K562 (cell line): ENCODE measurements around the gene PADI1.

Source experiments
- GABPA ChIP-seq: fragments of 200-800 bp; sonication (Bioruptor generic); conservative IDR thresholded peaks from 2 replicates; pipeline ENCODE4 v1.6.1; 2016; ENCODE audit warnings: low read depth, missing genetic modification characterization, missing compliant biosample characterization
- HNRNPLL ChIP-seq: fragments of 200-400 bp; formaldehyde crosslinking; IDR thresholded peaks from 2 replicates; pipeline ENCODE4 v1.6.1; 2017; ENCODE audit warnings: low read length, low read depth, mild to moderate bottlenecking; ENCODE audit not compliant: poor library complexity, severe bottlenecking
- POLR2A ChIP-seq: fragments of 450-650 bp; conservative IDR thresholded peaks from 2 replicates; pipeline ENCODE4 v1.6.1; 2016
- RFX5 ChIP-seq: IDR thresholded peaks from 2 replicates; pipeline ENCODE4 v1.6.1; 2011; ENCODE audit warnings: low read depth, mild to moderate bottlenecking, improper control_type of control experiment, low read length
- TEAD4 ChIP-seq, 2 experiments: sonication (generic) in 1 of 2; formaldehyde crosslinking in 1 of 2; IDR thresholded peaks; 2 replicates each; pipeline versions ENCODE4 v1.6.1 to v1.8.0; 2012 to 2022; ENCODE audit warnings: borderline replicate concordance in 1 of 2, inconsistent platforms in 1 of 2, low read length in 1 of 2, mild to moderate bottlenecking in 1 of 2, missing genetic modification reagents in 1 of 2

DNA sequence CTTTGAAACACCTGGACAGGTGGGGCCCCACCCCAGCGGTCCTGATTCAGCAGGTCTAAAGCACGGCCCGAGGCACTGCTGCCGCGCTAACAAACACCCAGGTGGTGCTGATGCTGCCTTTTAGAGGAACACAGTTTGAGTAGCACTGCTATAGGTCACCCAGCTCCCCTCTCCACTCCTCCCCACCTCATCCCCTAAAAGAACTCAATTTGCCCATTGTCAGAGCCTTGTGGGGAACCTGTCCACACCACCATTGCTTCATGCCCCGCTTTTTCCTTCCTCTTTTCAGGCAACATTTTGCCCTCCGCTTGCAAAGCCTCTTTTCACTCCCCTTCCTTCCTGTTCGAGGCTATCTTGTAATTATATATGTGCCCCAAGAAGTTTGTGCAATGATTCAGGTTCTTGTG is 76.8 kb downstream of the PADI1 start:
- no peak for TF ChIP-seq RFX5
- TF ChIP-seq HNRNPLL: no peak
- no peak for TF ChIP-seq POLR2A
- no peak for TF ChIP-seq GABPA (tag)
- no peak for TF ChIP-seq TEAD4 (IDR thresholded peaks at IDR 0.05; ENCODE audit: low read length)
- TF ChIP-seq TEAD4 (CRISPR knock-in tag; IDR thresholded peaks at IDR 0.05; ENCODE audit: borderline replicate concordance): no peak
